Measurements from ENCODE around the gene PTPRD. TPM values are rescaled to one million over a fixed set of nuclear protein-coding genes. Genes with fewer than 3 reads are reported as not detected.

The PTPRD gene
- total RNA-seq, 1 donor from 2014 or later: 139 TPM

DNA sequence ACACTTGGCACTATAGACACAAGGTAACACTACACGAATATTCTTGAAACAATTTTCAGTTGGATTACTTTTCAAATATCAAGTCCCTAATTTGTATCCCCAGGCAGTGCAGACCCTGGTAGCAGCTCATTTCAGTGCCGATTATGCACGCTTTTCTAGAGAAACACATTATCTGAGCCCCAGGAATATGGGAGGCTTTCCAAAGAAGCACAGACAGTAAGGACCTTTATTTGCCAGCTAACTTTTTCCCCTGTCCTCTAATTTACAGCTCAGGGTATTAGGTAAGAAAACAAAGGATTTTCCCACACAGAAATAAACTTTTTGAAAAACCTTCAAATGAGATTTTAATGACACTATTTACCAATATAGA lies 1961.0 kb downstream of the PTPRD start:
- no peak overlapping the region for H3K4me3 Mint-ChIP-seq
- TF ChIP-seq, protein P1, sequence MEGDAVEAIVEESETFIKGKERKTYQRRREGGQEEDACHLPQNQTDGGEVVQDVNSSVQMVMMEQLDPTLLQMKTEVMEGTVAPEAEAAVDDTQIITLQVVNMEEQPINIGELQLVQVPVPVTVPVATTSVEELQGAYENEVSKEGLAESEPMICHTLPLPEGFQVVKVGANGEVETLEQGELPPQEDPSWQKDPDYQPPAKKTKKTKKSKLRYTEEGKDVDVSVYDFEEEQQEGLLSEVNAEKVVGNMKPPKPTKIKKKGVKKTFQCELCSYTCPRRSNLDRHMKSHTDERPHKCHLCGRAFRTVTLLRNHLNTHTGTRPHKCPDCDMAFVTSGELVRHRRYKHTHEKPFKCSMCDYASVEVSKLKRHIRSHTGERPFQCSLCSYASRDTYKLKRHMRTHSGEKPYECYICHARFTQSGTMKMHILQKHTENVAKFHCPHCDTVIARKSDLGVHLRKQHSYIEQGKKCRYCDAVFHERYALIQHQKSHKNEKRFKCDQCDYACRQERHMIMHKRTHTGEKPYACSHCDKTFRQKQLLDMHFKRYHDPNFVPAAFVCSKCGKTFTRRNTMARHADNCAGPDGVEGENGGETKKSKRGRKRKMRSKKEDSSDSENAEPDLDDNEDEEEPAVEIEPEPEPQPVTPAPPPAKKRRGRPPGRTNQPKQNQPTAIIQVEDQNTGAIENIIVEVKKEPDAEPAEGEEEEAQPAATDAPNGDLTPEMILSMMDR (conservative IDR thresholded peaks at IDR 0.05): no peak

DNA sequence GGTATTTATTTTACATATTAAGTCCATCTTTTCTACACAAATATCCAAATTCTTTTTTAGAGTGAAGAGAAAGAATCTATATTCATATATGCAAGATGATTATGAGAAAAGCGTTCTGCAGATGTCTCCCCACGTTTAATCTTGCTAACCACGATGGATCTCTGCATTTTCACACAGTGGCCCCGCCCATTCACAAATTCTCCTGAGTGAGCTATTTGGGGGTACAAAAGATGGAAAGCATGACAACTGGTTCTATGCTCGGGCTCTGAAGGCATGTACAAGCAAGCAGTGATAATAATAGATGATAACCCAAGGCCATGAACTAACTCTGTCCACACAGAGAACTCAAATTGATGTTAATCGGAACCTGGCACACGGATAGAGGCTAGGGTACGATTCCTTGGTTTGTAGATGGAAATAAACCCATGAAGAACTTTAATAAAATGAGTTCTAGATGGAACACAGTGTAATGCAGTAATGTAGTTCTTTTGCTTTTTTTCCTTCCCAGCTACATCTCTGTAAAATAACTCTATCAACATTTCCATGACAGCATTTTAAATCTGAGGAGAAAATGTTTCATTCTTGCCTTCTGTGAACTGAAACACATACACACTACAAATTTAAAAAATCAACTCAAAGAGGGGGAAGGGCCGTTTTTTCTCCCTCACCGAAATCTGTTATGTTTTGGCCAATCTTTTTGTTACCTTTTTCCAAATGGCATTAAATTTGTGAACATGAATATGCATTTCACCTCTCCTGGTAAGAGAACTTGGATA lies 1961.5 kb downstream of the PTPRD start:
- Mint-ChIP-seq H3K27ac (ENCODE audit: unreplicated experiment) (no peak overlapping the region), H3K4me1 (peaks cover 27% of the 10 kb centered on the region), H3K9me3 (no peaks in the 10 kb centered on the region), H3K27me3 (ENCODE audit: low read depth) (no peaks in the 10 kb centered on the region), H3K36me3 (ENCODE audit: low read depth) (peaks cover 2% of the 10 kb centered on the region), H3K4me3 (no peak overlapping the region)
- TF ChIP-seq, protein P1 (conservative IDR thresholded peaks at IDR 0.05): no peak
- DNase-seq (ENCODE audit: low read depth, low spot score): no peak

More for the DNA sequence above, 1961.0 kb downstream of the PTPRD start:
- peaks cover 27% of the 10 kb centered on the region for H3K4me1 Mint-ChIP-seq
- H3K9me3 Mint-ChIP-seq: no peaks in the 10 kb centered on the region
- H3K27ac Mint-ChIP-seq (ENCODE audit: unreplicated experiment): no peak overlapping the region
- H3K36me3 Mint-ChIP-seq (ENCODE audit: low read depth): peaks cover 2% of the 10 kb centered on the region
- no peaks in the 10 kb centered on the region for H3K27me3 Mint-ChIP-seq (ENCODE audit: low read depth)
- no peak for DNase-seq (ENCODE audit: low read depth, low spot score)

DNA sequence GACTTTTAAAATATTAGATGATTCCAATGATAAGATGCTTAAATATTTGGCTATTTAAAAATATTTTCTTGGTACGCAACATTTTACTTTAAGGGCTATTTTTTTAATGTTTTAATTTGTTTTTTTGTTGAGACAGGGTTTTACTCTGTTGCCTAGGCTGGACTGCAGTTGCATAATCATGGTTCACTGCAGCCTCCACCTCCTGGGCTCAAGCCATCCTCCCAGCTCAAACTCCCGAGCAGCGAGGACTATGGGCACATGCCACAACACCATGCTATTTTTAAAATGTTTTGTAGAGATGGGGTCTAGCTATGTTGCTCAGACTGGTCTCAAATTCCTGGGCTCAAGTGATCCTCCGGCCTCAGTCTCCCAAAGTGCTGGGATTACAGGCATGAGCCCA lies 1963.0 kb downstream of the PTPRD start:
- no peak for DNase-seq (ENCODE audit: low read depth, low spot score)
- no peak overlapping the region for H3K4me3 Mint-ChIP-seq
- no peaks in the 10 kb centered on the region for H3K9me3 Mint-ChIP-seq
- H3K4me1 Mint-ChIP-seq: peaks cover 27% of the 10 kb centered on the region
- no peak overlapping the region for H3K27ac Mint-ChIP-seq (ENCODE audit: unreplicated experiment)
- H3K36me3 Mint-ChIP-seq (ENCODE audit: low read depth): peaks cover 2% of the 10 kb centered on the region
- H3K27me3 Mint-ChIP-seq (ENCODE audit: low read depth): no peaks in the 10 kb centered on the region
- TF ChIP-seq, protein P1 (conservative IDR thresholded peaks at IDR 0.05): no peak

DNA sequence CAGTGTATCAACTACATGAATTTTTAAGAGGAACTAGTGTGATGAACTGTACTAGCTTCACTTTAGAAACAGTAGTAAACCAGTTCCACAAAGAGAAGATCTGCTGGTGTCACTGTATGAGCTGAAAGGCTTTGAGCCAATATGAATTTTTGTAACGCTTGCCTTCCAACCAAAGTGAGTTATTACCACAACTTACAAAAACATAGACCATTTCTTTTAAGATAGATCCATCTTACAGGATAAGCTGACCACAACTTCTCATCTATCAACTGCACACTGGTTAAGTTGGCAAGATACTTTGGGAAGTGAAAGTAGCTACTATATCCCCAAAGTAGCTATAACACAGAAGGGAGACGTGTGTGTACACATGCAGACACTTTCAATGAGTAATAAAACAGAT lies 1963.6 kb downstream of the PTPRD start:
- no peak overlapping the region for H3K27ac Mint-ChIP-seq (ENCODE audit: unreplicated experiment)
- peaks cover 27% of the 10 kb centered on the region for H3K4me1 Mint-ChIP-seq
- H3K36me3 Mint-ChIP-seq (ENCODE audit: low read depth): peaks cover 2% of the 10 kb centered on the region
- no peaks in the 10 kb centered on the region for H3K9me3 Mint-ChIP-seq
- TF ChIP-seq, protein P1 (conservative IDR thresholded peaks at IDR 0.05): no peak
- H3K4me3 Mint-ChIP-seq: no peak overlapping the region
- no peak for DNase-seq (ENCODE audit: low read depth, low spot score)
- no peaks in the 10 kb centered on the region for H3K27me3 Mint-ChIP-seq (ENCODE audit: low read depth)

DNA sequence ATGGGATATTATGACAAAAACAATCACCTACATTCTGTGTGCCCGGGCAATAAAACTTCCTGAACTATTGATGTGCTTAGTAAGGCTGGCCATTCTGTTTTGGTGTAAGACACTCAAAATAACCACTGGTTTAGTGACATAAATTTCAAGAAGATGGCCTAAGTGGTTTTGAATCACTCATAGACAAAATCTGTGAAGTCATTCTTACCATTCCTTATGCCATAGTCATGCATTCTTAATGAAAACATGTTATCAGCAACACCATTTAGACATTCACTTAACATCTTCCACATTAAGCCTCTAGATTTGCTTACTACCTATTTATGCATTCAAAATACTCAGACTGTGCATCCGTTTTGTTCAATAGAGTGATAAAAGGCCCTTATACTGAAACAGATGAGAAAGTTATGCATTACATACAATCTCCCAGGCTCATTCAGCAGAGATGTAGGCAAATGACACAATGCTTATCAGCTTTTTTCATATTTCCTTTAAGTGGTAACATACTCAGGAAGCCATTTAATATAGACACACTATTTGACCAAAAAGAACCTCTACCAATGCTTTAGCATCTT lies 1964.4 kb downstream of the PTPRD start:
- no peak overlapping the region for H3K27ac Mint-ChIP-seq (ENCODE audit: unreplicated experiment)
- H3K9me3 Mint-ChIP-seq: no peaks in the 10 kb centered on the region
- no peak for DNase-seq (ENCODE audit: low read depth, low spot score)
- TF ChIP-seq, protein P1 (conservative IDR thresholded peaks at IDR 0.05): no peak
- H3K4me1 Mint-ChIP-seq: peaks cover 21% of the 10 kb centered on the region
- no peaks in the 10 kb centered on the region for H3K27me3 Mint-ChIP-seq (ENCODE audit: low read depth)
- peaks cover 2% of the 10 kb centered on the region for H3K36me3 Mint-ChIP-seq (ENCODE audit: low read depth)
- no peak overlapping the region for H3K4me3 Mint-ChIP-seq

All from neural crest cell (in vitro differentiated cells).